SK-N-SH treated with all-trans-retinoic acid at 6 μM for 48 hours (cell line): ENCODE measurements around the gene PAAF1.

Experiments
- ARNTL ChIP-seq: fragments of 450-650 bp; formaldehyde crosslinking; IDR thresholded peaks from 2 replicates; pipeline ENCODE4 v1.5.0; 2020; ENCODE audit warnings: low read depth, mild to moderate bottlenecking, moderate library complexity, borderline replicate concordance
- ESRRG ChIP-seq: fragments of 250-450 bp; sonication (Bioruptor Pico); IDR thresholded peaks from 2 replicates; pipeline ENCODE4 v1.6.1; 2021; ENCODE audit warnings: mild to moderate bottlenecking

- TF ChIP-seq ARNTL (CRISPR knock-in tag) (no peak), ESRRG (no peak)
Measured at GRCh38 chr11:73876424-73877310, at the start of gene PAAF1, which contains the start of gene COA4.
